ENCODE measurements around the gene HSD11B1L.

The HSD11B1L gene

GRCh38 chr19:5680437-5681368 is at the start of gene HSD11B1L, which contains the start of gene MICOS13:
Gene HSD11B1L (plus strand): TSS chr19:5681027. CDS start chr19:5684833, 3,806 bp downstream.
Gene MICOS13 (minus strand): TSS chr19:5680516. CDS start chr19:5680486, 30 bp downstream.
- DNase-seq = peak; percentile 94 to 95

- no peak for DNase-seq
Observed at GRCh38 chr19:5631567-5632240, 49.1 kb upstream of the HSD11B1L start.

GRCh38 chr19:5632241-5632612 is 48.6 kb upstream of the HSD11B1L start:
- no peak for DNase-seq

GRCh38 chr19:5632657-5633056 is 48.2 kb upstream of the HSD11B1L start:
- DNase-seq = no peak

- no peak for DNase-seq
Observed at GRCh38 chr19:5635427-5635826, 45.4 kb upstream of the HSD11B1L start.

- no peak for DNase-seq
Observed at GRCh38 chr19:5637971-5638370, 42.9 kb upstream of the HSD11B1L start.

GRCh38 chr19:5641171-5641570 is 39.7 kb upstream of the HSD11B1L start:
- DNase-seq = no peak

GRCh38 chr19:5642204-5642603 is 38.6 kb upstream of the HSD11B1L start:
- DNase-seq = no peak

GRCh38 chr19:5643060-5643459 is 37.8 kb upstream of the HSD11B1L start:
- no peak for DNase-seq

GRCh38 chr19:5644037-5644436 is 36.8 kb upstream of the HSD11B1L start:
- no peak for DNase-seq

GRCh38 chr19:5645409-5645808 is 35.4 kb upstream of the HSD11B1L start:
- no peak for DNase-seq

- DNase-seq = no peak
Observed at GRCh38 chr19:5646703-5647102, 34.1 kb upstream of the HSD11B1L start.

GRCh38 chr19:5648464-5648863 is 32.4 kb upstream of the HSD11B1L start:
- DNase-seq = no peak

- DNase-seq = no peak
Observed at GRCh38 chr19:5651361-5651760, 29.5 kb upstream of the HSD11B1L start.

- no peak for DNase-seq
Observed at GRCh38 chr19:5652261-5652660, 28.6 kb upstream of the HSD11B1L start.

GRCh38 chr19:5654931-5655330 is 25.9 kb upstream of the HSD11B1L start:
- no peak for DNase-seq

- DNase-seq = no peak
Observed at GRCh38 chr19:5655412-5655811, 25.4 kb upstream of the HSD11B1L start.

GRCh38 chr19:5661483-5661882 is 19.3 kb upstream of the HSD11B1L start:
- DNase-seq = no peak

- no peak for DNase-seq
Observed at GRCh38 chr19:5663904-5664303, 16.9 kb upstream of the HSD11B1L start.

GRCh38 chr19:5664515-5664914 is 16.3 kb upstream of the HSD11B1L start:
- no peak for DNase-seq

- DNase-seq = no peak
Observed at GRCh38 chr19:5665781-5666513, 14.9 kb upstream of the HSD11B1L start.

- DNase-seq = no peak
Observed at GRCh38 chr19:5666921-5667610, 13.8 kb upstream of the HSD11B1L start.

Measured in NCI-H1930 (cell line).